WTC11 (cell line): ENCODE data around the gene FOXC2. TPM values are rescaled to one million over a fixed set of nuclear protein-coding genes. Genes with fewer than 3 reads are reported as not detected.

ENCODE experiments used
- ATAC-seq: fragments of 200-7000 bp; cut with Tn5 transposase; 2 replicates; pipeline ENCODE4 v1.10.0; 2021; ENCODE audit warnings: mild to moderate bottlenecking, moderate library complexity
- CTCF ChIA-PET: fragments of 300-600 bp; sonication (Branson Sonifier 250); formaldehyde crosslinking; loops from one replicate; lab custom pipeline; 2021; ENCODE audit warnings: antibody characterized with exemption; lab: Charles Lee
- POLR2A ChIA-PET: fragments of 350-600 bp; sonication (Branson Sonifier 250); formaldehyde crosslinking; loops from one replicate; lab custom pipeline; 2021; ENCODE audit warnings: antibody characterized with exemption; lab: Charles Lee
- DNase-seq: peaks from one replicate; pipeline ENCODE4 v3.0.0; 2021; ENCODE audit warnings: low spot score
- H3K27ac Mint-ChIP-seq: 2 replicates; pipeline ENCODE4 v1.8.0; 2021; ENCODE audit warnings: mixed read lengths
- H3K27me3 Mint-ChIP-seq: 2 replicates; pipeline ENCODE4 v1.8.0; 2021; ENCODE audit warnings: low read depth, mild to moderate bottlenecking, moderate library complexity, mixed read lengths
- H3K36me3 Mint-ChIP-seq: 2 replicates; pipeline ENCODE4 v1.8.0; 2021; ENCODE audit warnings: mixed read lengths
- H3K4me1 Mint-ChIP-seq: 2 replicates; pipeline ENCODE4 v1.8.0; 2022; ENCODE audit warnings: mixed read lengths
- H3K4me3 Mint-ChIP-seq: 2 replicates; pipeline ENCODE4 v1.8.0; 2021; ENCODE audit warnings: mild to moderate bottlenecking, moderate library complexity, mixed read lengths
- H3K9me3 Mint-ChIP-seq: 2 replicates; pipeline ENCODE4 v1.8.0; 2021; ENCODE audit warnings: mixed read lengths
- ATF3 ChIP-seq: sonication (generic); formaldehyde crosslinking; conservative IDR thresholded peaks from 2 replicates; pipeline ENCODE4 v1.8.1; 2022; ENCODE audit warnings: mild to moderate bottlenecking, missing genetic modification reagents
- ATF6 ChIP-seq: sonication (generic); formaldehyde crosslinking; IDR thresholded peaks from 2 replicates; pipeline ENCODE4 v1.8.1; 2023; ENCODE audit warnings: mild to moderate bottlenecking, missing genetic modification reagents
- E2F4 ChIP-seq: sonication (generic); formaldehyde crosslinking; IDR thresholded peaks from 2 replicates; pipeline ENCODE4 v1.8.1; 2022; ENCODE audit warnings: low read depth, mild to moderate bottlenecking, moderate library complexity, missing genetic modification reagents, borderline replicate concordance
- ESRRA ChIP-seq: sonication (generic); formaldehyde crosslinking; IDR thresholded peaks from 2 replicates; pipeline ENCODE4 v1.8.1; 2022; ENCODE audit warnings: mild to moderate bottlenecking, missing genetic modification reagents, borderline replicate concordance
- GTF2I ChIP-seq: fragments of 250-450 bp; sonication (Bioruptor Pico); conservative IDR thresholded peaks from 2 replicates; pipeline ENCODE4 v1.4.0; 2021; ENCODE audit warnings: mild to moderate bottlenecking
- JUN ChIP-seq: sonication (generic); formaldehyde crosslinking; IDR thresholded peaks from 2 replicates; pipeline ENCODE4 v1.8.0; 2023; ENCODE audit warnings: mild to moderate bottlenecking, missing genetic modification reagents
- NFE2L1 ChIP-seq: sonication (generic); formaldehyde crosslinking; IDR thresholded peaks from 2 replicates; pipeline ENCODE4 v1.8.1; 2023; ENCODE audit warnings: missing genetic modification reagents
- SMAD4 ChIP-seq: sonication (generic); formaldehyde crosslinking; IDR thresholded peaks from 2 replicates; pipeline ENCODE4 v1.8.0; 2022; ENCODE audit warnings: mild to moderate bottlenecking, missing genetic modification reagents
- SOX15 ChIP-seq: fragments of 250-450 bp; sonication (Bioruptor Pico); IDR thresholded peaks from 2 replicates; pipeline ENCODE4 v1.9.0; 2021; ENCODE audit warnings: mild to moderate bottlenecking
- TEAD4 ChIP-seq: sonication (generic); formaldehyde crosslinking; IDR thresholded peaks from 2 replicates; pipeline ENCODE4 v1.8.0; 2022; ENCODE audit warnings: mild to moderate bottlenecking, missing genetic modification reagents
- ZNF121 ChIP-seq: sonication (generic); formaldehyde crosslinking; IDR thresholded peaks from 2 replicates; pipeline ENCODE4 v1.8.0; 2023; ENCODE audit warnings: missing genetic modification reagents
- ZNF423 ChIP-seq: fragments of 250-450 bp; sonication (Bioruptor Pico); IDR thresholded peaks from 2 replicates; pipeline ENCODE4 v2.1.2; 2022; ENCODE audit warnings: mild to moderate bottlenecking, moderate library complexity
- ZSCAN18 ChIP-seq: fragments of 250-450 bp; sonication (Bioruptor Pico); IDR thresholded peaks from 2 replicates; pipeline ENCODE4 v2.1.2; 2022; ENCODE audit warnings: mild to moderate bottlenecking, moderate library complexity
- total RNA-seq: library from RNA; stranded (reverse); gene quantifications from 3 replicates; pipeline ENCODE4 v1.2.3, GENCODE V29; 2021
- TF ChIP-seq, protein P1 (sequence below): sonication (generic); formaldehyde crosslinking; IDR thresholded peaks from 2 replicates; pipeline ENCODE4 v1.8.1; 2023; ENCODE audit warnings: mild to moderate bottlenecking, missing genetic modification reagents
- TF ChIP-seq, protein P2 (sequence below): sonication (generic); formaldehyde crosslinking; IDR thresholded peaks from 2 replicates; pipeline ENCODE4 v1.8.1; 2023; ENCODE audit warnings: mild to moderate bottlenecking, missing genetic modification reagents, borderline replicate concordance

Gene FOXC2
- total RNA-seq, 1 experiment from 2014 or later: 0.28 TPM

- Mint-ChIP-seq H3K4me3 (no peak overlapping the region), H3K27me3 (no peaks in the 10 kb centered on the region; the same call in 1 of the 2 replicates), H3K4me1 (no peaks in the 10 kb centered on the region), H3K36me3 (peaks cover 2% of the 10 kb centered on the region; the same call in 1 of the 2 replicates), H3K27ac (no peak overlapping the region), H3K9me3 (peaks cover 13% of the 10 kb centered on the region; the same call in 1 of the 2 replicates)
- ATAC-seq (peak; percentile 39), DNase-seq (no peak)
- ChIA-PET CTCF (interaction anchor here (0.6 to 2.5 kb wide), 12 partner anchors 10 to 709 kb away, joined by 3 to 8 read pairs (median 4); partner anchors contain the start of gene FOXF1), POLR2A (no interaction called here)
- TF ChIP-seq TEAD4 (CRISPR knock-in tag): no peak
- TF ChIP-seq ESRRA (CRISPR knock-in tag): no peak
- no peak for TF ChIP-seq NFE2L1 (CRISPR knock-in tag)
- TF ChIP-seq GTF2I (CRISPR knock-in tag): no peak
- TF ChIP-seq, protein P1, sequence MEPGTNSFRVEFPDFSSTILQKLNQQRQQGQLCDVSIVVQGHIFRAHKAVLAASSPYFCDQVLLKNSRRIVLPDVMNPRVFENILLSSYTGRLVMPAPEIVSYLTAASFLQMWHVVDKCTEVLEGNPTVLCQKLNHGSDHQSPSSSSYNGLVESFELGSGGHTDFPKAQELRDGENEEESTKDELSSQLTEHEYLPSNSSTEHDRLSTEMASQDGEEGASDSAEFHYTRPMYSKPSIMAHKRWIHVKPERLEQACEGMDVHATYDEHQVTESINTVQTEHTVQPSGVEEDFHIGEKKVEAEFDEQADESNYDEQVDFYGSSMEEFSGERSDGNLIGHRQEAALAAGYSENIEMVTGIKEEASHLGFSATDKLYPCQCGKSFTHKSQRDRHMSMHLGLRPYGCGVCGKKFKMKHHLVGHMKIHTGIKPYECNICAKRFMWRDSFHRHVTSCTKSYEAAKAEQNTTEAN (CRISPR knock-in tag): no peak
- no peak for TF ChIP-seq ZSCAN18 (CRISPR knock-in tag)
- no peak for TF ChIP-seq ZNF423 (CRISPR knock-in tag)
- TF ChIP-seq ZNF121 (CRISPR knock-in tag): no peak
- TF ChIP-seq JUN (CRISPR knock-in tag): no peak
- TF ChIP-seq, protein P2, sequence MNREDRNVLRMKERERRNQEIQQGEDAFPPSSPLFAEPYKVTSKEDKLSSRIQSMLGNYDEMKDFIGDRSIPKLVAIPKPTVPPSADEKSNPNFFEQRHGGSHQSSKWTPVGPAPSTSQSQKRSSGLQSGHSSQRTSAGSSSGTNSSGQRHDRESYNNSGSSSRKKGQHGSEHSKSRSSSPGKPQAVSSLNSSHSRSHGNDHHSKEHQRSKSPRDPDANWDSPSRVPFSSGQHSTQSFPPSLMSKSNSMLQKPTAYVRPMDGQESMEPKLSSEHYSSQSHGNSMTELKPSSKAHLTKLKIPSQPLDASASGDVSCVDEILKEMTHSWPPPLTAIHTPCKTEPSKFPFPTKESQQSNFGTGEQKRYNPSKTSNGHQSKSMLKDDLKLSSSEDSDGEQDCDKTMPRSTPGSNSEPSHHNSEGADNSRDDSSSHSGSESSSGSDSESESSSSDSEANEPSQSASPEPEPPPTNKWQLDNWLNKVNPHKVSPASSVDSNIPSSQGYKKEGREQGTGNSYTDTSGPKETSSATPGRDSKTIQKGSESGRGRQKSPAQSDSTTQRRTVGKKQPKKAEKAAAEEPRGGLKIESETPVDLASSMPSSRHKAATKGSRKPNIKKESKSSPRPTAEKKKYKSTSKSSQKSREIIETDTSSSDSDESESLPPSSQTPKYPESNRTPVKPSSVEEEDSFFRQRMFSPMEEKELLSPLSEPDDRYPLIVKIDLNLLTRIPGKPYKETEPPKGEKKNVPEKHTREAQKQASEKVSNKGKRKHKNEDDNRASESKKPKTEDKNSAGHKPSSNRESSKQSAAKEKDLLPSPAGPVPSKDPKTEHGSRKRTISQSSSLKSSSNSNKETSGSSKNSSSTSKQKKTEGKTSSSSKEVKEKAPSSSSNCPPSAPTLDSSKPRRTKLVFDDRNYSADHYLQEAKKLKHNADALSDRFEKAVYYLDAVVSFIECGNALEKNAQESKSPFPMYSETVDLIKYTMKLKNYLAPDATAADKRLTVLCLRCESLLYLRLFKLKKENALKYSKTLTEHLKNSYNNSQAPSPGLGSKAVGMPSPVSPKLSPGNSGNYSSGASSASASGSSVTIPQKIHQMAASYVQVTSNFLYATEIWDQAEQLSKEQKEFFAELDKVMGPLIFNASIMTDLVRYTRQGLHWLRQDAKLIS (CRISPR knock-in tag): no peak
- TF ChIP-seq E2F4 (CRISPR knock-in tag): no peak
- no peak for TF ChIP-seq SMAD4 (CRISPR knock-in tag)
- TF ChIP-seq SOX15 (CRISPR knock-in tag): no peak
- no peak for TF ChIP-seq ATF3
- no peak for TF ChIP-seq ATF6
Observed at GRCh38 chr16:86528061-86528929, 38.3 kb upstream of the FOXC2 start.
